Endometrium (tissue), 2 donors: ENCODE results near the gene KCTD16.

ENCODE experiments used
- FAIRE-seq: peaks from 2 replicates; lab custom pipeline; 2012; peaks lifted over from hg19 to GRCh38; lab: Jason Lieb, UNC
- donor health status: control.
- donor health status: control.

Gene KCTD16

DNA sequence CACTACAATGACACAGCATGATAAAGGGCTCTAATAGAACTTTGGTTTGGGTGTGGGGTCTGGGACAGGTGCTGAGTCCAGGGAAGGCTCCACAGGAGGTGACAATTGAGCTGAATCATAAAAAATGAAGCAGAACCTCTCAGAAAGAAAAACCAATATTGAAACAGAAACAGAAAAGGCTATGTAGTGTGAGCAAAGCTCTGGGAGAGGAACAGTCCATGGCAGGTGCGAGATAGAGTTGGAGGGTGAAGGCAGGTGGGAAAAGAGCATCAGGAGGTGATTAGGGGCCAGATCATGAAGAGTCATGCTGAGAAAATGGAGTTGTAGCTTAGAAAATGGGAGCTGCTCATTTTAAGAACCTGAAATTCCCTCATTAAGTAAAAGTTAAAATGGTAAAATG lies 164.9 kb downstream of the KCTD16 start:
- FAIRE-seq: no peak

DNA sequence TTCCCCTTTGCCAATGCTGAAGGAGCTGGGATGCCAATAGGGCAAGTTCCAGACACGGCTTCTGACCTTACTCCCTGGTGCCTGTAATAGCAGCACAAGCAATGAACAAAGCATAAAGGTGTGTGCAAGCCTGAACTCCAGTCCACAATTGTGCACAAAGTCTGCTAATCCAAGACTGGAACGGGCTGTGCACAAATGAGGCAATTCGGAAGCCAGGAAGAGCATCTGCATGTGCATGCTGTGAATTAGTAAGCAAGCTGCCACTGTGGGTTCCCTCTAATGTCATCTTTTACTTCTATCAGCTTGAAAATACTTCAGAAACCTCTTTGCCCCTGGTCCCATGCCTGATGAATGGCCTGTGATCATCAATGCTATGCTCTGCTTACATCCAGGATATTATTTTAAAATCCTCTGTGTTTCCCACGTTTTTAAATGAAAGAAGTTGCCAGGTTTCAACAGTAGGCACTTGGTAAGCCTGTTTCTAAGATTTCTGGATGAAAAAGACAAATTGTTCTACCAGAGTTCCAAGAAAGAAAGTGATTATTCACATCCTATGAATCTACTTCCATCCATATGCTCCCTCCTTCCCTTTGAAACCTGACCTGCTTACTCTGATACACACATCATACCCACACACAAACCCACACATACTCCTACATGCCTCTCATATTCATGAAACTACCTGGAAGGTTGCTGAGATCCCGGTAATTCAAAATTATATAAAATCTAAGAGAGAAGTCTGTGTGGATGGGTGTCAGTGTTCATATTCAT lies 165.7 kb downstream of the KCTD16 start:
- FAIRE-seq: no peak

DNA sequence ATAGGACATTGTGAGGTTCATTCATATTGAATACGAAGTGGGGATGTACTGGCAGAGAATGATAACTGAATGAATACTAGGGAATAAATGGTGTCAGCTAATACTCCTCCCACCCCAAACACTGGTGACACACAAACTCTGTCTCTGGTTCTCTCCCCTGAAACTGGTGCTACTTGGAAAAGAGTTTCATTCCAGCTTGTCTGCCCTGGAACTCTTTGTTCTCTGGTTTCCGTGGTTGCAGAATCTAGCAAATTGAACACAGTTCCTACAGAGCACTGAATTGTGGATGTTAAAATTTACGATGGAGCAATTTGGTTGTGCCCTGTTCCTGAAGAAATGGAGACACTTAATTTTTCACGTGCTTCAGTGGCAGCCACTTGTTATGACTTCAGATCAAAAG lies 181.7 kb downstream of the KCTD16 start:
- no peak for FAIRE-seq

DNA sequence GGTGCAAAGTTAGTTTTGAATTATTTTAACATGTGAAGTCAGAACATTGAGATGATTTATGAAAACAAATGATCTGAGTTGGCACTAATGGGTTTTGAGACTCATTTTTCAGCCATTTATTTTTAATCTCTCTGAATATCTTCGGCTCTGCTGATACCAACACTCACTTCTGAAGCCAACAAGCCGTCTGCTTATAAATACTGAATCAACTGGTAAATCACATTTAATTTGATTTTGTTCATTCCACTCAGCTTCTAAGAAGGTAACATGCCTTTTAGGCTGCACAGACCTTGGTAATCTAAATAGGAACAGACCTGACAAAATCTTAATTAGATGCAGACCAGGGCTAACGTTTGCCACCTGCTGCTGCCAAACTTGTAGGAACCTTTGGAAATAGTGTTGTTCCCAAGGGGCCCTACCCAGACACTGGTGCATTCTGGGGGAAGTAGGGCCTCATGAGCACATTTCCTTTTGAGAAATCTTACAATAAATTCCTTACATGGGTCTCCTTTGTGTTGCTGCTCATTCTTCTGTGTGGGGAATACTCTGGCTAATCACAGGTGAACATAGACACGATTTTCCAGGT lies 182.2 kb downstream of the KCTD16 start:
- no peak for FAIRE-seq

DNA sequence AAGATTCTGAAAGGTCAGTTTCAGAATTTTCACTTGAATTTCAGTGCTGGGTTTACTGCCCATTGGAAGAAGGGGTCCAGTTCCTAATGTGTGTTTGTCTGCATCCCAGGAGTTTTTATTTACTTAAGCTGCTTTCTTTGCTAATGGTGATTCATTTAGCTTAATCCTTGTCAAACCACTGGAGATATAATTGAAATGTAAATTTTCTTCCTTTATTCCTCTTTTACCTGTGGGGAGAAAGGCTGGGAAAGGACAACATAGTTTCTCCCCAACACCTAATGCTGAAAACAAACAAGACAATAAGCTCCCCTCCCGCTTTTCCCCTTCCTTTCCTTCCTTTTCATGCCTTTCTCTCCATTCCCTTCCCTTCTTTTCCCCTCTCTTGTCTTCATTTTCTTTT lies 185.8 kb downstream of the KCTD16 start:
- no peak for FAIRE-seq

DNA sequence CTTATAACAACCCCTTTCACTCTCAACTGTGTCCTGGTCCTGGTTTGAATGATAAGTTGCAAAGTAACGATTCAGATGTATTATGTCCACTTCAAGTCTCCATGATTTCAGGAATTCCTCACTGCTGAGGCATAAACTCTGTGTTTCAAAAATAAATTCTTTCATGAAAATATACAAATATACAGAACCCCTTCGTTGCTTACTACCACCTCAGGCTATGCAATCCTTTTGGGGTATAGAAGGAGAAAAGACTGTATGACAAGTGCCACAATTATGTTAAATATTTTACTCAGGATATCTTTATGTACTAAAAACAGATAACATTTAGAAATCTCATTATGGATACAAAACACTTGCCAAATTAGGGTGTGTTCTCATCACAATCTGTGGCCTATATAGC lies 190.7 kb downstream of the KCTD16 start:
- no peak for FAIRE-seq

DNA sequence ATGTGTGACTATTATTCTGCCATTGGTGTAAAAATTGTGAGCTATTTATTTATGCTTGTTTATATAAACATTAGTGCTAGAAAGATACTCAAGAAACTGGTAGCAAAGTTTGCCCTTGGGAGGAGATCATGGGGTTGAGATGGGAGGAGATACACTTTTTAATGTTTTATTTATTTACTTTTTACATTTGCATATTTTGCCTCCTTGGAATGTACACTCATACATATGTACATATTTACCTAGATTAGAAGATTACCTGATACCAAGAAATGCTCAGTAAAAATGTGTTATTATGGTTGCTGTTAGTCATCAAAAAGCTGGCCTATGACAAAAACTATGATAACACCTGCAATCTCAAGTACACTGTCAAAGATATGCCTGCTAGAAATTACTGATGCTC lies 195.2 kb downstream of the KCTD16 start:
- no peak for FAIRE-seq

DNA sequence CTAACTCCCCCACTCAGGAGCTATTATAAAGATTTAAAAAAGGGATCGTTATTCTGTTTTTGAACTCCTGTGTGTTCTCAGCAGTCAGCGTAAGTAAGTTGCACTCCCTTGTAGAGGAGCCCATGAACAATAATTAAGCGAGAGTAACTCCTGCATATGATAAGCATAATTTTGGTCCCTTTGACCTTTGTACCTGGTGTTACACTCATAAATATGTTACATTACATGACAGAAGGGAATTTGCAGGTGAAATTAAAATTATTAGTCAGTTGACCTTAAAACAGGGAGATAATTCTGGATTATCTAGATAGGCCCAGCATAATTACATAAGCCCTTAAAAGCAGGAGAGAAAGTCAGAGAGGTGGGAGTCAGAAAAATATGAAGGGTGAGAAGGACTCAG lies 197.3 kb downstream of the KCTD16 start:
- FAIRE-seq: no peak

DNA sequence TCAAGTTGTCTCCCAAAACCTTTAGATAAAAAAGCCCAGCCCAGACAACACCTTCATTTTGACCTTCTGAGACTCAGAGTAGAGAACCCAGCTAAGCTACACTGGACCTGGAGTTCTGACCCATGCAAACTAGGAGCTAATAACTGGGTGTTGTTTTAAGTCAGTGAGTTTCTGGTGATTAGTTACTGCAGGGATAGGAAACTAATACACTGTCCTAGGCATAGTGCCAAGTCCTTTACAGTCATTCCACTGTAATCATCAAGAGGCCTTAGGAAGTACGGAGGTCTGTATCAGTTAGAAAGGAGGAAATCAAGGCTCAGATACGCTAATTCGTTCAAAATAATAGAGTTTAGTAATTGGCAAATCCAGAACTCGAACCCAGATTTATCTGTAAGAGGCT lies 197.9 kb downstream of the KCTD16 start:
- no peak for FAIRE-seq

DNA sequence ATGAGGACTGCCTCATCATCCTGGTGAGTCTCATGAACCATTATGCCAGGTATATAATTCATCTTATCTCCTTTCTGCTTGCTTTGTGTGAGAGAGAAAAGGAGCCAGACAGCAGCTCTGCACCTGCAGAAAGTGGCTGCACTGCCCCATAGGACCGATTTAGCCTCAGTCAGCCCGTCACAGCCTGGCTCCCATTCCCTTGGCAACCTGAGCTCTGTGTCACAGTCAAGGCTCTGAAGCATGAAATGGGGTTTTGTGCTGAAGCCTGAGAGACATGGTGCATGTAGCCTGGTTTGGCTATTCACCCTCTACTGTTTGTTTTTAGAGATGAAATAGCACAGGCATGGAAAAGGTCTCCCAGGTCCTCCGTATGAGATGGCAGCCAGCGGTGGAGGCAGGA lies 198.3 kb downstream of the KCTD16 start:
- no peak for FAIRE-seq

DNA sequence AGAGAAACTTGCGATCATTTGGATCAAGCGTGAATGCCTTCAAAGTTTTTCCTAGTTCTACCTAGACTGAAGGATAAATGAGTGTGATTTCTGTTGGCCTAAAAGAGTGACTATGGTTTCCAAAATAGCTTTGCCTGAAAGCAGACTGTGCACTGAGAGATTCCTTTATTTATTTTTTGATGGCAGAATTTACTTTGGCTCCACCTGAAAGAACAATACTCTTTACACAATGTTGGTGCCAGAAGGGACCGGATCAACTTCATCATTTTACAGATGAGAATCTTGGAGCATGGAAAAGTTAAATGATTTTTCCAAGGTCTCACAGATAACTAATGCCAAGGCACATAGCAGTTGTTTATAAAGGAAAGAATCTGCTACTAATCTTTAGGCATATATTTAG lies 199.6 kb downstream of the KCTD16 start:
- FAIRE-seq: no peak

DNA sequence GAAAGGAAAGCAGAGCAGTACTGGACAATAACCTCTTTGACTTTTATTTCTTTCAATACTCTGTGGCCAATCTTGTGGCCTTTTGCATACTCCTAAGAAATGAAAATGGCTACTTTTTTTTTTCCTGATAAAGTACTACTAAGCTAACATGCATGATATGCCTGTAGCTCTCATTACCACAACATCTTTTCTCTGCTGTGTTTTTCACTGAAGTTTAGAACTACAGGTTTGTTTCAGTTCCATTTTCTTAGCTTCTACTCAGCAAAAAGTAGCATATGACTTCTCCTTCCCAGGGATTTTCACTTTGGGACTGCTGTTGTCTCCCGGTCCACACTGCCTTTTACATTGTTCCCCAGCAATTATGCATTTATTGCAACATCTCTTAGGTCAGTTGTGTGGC lies 204.0 kb downstream of the KCTD16 start:
- FAIRE-seq: no peak

DNA sequence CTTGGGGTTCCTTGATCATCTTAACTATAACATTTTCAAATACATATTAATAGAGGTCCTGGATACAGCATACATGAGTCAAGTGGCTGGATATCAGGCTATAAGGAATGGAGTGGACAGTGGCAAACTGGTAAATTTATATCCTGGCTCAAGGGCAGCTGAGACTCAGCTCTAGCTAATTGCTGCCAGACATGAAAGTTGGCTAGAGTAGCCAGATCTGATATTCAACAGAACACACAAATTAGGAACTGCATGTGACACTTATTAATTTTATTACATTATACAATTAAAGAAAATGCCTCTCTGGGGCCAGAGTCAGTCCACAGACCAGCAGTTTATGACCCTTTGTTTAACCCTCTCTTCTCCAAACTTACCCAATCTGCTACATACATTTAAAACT lies 206.5 kb downstream of the KCTD16 start:
- no peak for FAIRE-seq

DNA sequence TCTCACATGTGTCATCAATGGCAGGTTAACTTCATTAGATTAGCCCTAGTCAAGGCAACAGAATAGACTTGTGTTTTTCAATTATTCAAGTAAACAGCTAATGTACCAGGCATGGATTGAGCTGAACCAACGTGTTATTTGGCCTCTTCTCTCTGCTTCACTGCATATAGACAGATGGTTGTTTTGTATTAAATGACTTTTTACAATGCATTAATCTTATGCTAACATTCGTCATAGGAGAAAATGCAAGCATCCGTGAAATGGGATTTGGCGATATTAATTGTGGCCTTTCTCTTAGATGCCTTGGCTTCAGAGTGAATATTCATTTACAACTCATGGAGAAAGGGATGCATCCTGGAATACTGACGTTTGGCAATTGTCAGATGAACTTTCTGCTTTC lies 208.0 kb downstream of the KCTD16 start:
- no peak for FAIRE-seq

DNA sequence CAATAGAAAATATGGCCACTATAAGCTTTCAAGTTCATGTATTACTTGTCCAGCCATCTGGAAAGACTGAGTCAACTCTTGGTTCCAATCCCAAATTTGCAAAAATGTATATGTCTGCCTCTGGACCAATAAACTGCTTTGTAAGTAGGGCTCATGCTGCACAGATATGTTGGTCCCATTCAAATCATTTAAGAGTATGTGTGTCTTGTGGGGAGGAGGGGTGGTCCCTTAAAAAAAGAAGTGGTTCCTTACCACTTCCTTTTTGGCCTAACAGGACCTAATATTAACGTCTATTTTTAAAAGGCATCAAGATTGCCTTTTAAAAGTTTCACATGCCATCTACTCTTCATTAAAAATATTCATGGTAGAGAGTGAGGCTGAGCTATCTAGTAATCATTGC lies 214.9 kb downstream of the KCTD16 start:
- FAIRE-seq: no peak

DNA sequence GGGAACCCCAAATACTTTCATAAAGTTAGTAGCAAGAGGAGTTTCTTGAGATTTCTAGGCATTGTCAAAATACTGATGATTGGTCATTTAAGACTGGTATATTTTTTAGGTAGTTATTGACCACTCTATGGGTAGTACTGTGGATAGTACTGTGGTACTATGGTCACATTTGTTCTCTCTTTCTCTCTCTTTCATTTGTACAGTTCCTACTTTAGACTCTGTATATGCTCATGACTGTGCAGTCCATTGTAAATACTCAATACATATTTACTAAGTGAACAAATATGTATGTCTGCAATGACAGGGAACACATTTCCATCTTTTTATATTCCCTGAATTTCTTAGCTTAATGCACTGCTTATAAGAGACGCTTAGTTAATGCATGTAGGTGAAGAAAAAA lies 215.6 kb downstream of the KCTD16 start:
- no peak for FAIRE-seq

DNA sequence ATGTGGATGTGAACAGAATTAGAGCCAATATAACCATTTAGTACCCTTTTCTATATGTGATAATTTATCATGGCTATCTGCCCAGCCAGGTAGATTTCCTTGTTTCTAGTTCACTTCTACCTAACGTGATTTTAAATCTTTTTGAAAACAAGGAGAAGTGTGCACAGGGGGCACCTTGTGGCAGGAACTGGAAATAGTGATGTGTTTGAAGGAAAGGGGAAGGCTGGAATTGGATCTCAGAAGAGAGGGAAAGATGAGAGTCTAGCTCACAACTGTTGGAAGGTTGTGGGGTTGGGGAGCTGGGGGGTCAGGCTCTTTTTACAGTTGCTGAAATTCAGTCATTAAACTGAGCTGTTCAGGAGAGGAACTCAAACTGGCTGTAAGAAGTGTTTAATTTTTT lies 219.5 kb downstream of the KCTD16 start:
- FAIRE-seq: no peak

DNA sequence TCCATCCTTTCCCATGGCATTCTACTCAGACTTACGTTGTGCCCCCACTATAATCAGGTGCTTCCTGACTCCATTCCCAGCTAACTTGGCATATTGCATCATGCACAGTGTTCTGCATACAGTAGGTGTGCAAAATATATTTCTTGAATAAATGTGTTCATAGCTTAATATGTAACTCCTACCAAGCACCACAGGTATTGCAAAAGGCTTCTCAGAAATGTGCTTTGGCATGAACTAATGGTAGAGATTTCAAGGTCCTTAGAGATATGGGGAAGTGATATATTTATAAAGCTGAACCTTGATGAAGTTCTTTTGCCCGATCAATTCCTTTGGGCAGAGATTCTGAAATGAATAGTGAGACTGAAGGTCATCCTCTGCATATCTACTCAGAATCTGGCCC lies 220.4 kb downstream of the KCTD16 start:
- no peak for FAIRE-seq

DNA sequence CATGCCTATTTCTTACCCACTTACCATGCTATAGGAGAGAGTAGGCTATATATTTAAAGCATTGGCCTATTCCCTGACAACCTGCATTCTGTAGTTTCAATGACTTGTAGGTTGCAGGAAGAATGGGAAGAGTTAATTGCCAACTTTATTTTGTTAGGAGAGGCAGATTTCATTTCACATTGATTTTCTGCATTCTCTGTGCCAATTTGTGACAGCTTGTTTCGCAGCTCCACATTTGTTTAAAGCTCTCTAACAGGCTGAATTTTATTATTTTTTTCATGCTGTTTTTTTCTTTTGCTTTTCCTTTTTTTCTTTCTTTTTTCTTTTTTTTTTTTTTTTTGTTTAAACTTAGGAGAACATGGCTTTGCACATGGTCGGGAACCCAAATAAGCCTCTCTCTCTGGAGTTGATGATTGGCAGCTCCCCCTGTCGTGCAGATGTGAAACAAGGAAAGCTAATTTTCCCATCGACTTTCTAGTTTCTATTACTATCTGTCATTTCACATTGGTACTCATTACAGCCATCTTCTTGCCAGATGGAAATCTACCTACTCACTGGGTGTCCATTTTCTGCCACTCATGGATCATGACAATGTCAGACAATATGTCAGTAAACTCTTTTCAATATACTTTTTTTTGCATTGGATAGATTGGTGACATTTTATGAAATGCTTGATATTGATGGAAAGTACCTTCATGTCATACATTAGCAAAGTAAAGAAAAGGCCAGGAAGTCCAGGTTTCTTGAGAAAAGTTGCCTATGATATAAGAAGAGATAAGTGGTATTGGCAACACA lies 223.2 kb downstream of the KCTD16 start:
- no peak for FAIRE-seq

DNA sequence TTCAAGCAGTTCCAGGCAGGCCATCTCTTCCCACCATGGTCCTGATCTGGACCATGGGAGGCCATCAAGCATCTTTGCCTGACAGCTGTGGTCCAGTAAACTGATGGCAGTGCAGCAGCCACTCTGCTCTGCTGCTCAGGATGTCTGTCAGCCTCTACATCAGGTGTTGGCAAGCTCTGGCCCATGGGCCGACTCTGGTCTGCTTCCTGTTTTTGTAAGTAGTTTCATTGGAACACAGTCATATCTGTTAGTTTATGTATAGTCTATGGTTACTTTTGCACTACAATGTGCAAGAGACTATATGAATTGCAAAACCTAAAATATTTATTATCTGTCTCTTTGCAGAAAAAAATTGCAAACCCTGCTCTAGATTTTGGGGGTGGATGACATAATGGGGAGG lies 225.0 kb downstream of the KCTD16 start:
- FAIRE-seq: no peak

DNA sequence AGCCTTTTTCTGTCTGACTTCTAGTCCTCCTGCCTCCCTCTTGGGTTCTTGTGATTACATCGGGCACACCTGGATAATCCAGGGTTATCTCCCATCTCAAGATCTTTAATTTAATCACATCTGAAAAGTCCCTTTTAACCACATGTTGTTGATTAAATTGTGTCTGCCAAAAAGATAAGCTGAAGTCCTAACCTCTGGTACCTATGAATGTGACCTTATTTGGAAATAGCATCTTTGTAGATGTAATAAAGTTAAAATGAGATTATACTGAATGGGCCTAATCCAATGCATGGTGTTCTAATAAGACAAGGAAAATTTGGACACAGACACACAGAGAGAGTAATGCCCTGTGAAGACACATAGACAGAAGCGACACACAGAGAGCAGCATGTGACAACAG lies 232.4 kb downstream of the KCTD16 start:
- FAIRE-seq: no peak

DNA sequence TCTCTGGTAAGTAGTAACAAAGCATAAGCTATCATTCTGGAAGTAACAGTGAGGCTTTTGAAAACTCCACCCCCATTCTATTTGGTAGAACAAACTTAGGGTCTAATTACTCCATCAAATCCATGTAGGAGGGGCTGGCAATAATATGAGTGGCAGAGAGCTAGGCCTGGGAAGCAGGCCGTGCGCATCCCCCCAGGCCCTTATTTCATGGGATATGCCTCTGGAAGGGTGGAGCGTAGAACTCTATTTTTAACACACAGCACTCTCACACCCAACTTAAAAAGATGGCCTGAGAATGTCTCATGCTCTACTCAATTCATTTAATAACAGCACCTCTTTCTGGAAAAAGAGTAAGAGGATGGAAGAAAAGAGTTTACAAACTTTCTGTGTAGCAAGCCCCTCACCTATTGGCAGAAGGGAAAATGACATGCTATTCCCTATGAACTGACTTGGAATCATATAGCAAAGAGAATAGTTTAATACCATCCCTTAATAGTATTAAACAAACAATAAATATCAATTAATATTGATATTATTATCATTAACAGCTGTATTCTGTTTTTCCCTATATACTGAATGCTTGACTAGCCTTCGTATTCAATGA lies 233.2 kb downstream of the KCTD16 start:
- no peak for FAIRE-seq

DNA sequence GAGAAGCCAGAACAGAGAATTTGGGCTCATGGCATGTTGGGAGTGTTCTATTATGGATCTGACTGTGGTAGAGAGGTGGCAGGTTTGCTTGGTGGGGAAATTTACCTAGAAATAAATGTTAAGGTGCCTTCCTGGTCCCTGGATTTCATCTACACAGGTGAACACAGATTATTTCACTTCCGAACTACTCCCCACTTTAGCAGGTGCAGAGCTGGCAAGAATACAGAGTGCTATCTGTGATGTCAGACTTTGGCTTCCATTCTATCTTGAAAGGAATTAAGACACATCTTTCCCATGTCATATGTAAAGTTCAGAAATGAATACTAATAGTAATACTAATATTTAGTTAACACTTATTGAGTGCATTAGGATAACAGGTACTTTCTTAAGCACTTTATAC lies 234.0 kb downstream of the KCTD16 start:
- no peak for FAIRE-seq
